ENCODE measurements around the gene SHISA5.

The SHISA5 gene

DNA sequence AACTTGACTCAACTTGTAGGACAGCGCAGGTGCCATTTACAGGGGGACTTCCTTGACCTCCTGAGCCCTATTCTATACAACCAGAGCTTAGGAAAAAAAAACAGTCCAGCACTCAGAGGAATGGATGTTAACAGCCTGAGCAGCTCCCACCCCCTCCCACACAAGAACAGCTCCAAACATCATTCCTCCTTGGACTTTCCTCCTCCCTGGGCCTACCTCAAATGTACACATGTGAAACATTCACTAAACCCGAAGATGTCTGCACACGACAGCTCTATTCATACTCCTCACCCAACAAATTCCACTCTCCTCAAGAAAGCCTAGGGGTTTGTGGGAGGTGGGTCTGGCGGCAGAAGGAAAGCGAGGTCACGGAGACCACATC lies 57.9 kb downstream of the SHISA5 start:
- in situ Hi-C loops (cut with HindIII; ENCODE audit: low sequenced_read_pairs), result no loop called here

GRCh38 chr3:48445277-48445882 lies 58.6 kb downstream of the SHISA5 start:
- in situ Hi-C loops (cut with HindIII; ENCODE audit: low sequenced_read_pairs), result no loop called here
- no peak overlapping the region for H3K4me3 ChIP-seq (ENCODE audit: low read depth, low read length)
- TF ChIP-seq CTCF (IDR thresholded peaks at IDR 0.05; ENCODE audit: low read depth, low read length), result no peak
- no peak for DNase-seq (ENCODE audit: low read depth, low spot score)

More for the DNA sequence above, 57.9 kb downstream of the SHISA5 start:
- DNase-seq (ENCODE audit: low read depth, low spot score), result no peak
- TF ChIP-seq CTCF (IDR thresholded peaks at IDR 0.05; ENCODE audit: low read depth, low read length), result no peak
- H3K4me3 ChIP-seq (ENCODE audit: low read depth, low read length), result peak overlapping the region; percentile 75

DNA sequence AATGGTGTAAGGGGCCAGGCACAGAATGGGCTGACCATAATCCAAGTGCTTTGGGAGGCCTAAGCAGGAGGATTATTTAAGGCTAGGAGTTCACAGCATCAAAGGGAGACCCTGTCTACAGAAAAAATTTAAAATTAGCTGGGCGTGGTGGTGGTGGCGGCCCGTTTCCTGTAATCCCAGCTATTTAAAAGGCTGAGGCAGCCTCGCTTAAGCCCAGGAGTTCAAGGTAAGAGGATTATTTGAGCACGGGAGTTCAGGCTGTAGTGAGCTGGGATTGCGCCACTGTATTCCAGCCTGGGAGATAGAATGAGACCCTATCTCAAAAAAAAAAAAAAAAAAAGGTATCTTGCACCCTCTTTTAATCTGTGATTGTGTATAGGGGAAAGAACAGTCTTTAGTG lies 62.0 kb downstream of the SHISA5 start:
- H3K4me3 ChIP-seq (ENCODE audit: low read depth, low read length), result no peak overlapping the region
- DNase-seq (ENCODE audit: low read depth, low spot score), result no peak
- TF ChIP-seq CTCF (IDR thresholded peaks at IDR 0.05; ENCODE audit: low read depth, low read length), result no peak
- in situ Hi-C loops (cut with HindIII; ENCODE audit: low sequenced_read_pairs), result no loop called here

DNA sequence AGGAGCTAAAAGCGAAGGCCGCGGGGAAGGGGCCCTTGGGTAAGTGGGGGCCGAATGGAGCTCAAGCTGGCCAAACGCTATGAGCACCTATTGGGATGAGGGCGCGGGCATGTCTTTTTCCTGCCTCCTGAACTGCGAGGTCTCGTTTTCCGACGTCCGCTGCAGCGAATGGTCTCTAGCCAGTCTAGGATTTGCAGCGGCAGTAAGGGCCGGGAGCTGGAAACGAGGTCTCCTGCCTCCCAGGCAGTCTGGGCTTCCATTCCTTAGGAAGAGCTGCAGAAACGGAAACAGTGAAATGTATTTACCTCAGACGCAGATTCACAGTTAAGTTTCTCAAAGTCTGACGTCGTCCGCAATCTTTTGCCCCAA lies 63.4 kb downstream of the SHISA5 start:
- no peak for TF ChIP-seq CTCF (IDR thresholded peaks at IDR 0.05; ENCODE audit: low read depth, low read length)
- no peak for DNase-seq (ENCODE audit: low read depth, low spot score)
- in situ Hi-C loops (cut with HindIII; ENCODE audit: low sequenced_read_pairs), result no loop called here
- H3K4me3 ChIP-seq (ENCODE audit: low read depth, low read length), result peak overlapping the region; percentile 94

DNA sequence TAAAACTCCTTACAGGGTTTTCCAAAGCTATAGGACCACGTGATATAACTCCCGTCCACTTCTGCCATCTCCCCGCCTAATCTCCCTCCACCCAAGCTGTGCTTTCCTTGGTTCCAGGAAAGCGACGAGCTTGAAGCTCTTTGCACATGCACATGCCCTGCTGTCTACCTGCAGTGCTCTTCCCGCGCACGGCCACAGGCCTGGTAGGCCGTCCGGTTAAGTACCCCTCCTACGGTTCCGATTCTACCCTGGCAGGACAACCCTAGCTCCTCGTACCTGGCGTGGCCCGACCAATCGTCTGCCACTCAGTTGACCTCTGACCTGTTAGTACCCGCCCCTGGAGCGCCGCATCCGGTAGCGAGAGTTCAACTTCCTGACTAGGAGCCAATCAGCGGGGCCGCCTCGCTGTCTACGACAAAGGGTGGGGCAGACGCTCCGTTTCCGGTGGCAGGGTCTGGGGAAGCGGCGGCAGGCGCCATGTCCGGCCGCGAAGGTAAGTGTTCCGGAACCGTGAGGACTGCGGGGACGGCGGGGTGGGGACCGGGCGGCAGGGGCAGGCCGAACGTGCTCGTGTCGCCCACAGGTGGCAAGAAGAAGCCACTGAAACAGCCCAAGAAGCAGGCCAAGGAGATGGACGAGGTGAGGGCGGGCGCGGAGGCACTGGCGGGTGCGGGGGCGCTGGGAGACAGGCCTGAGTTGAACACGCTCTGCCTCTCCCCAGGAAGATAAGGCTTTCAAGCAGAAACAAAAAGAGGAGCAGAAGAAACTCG lies 64.0 kb downstream of the SHISA5 start, which contains the start of the genes CCDC51 and TMA7:
TSS of gene CCDC51 (minus strand) at position 300 of the 770 bp plus-strand sequence. CDS start 4,991 bp downstream, outside the sequence.
TSS of gene TMA7 (plus strand) at position 438 of the 770 bp plus-strand sequence. CDS start at position 478, 40 bp downstream.
- in situ Hi-C loops (cut with HindIII; ENCODE audit: low sequenced_read_pairs), result no loop called here
- TF ChIP-seq CTCF (IDR thresholded peaks at IDR 0.05; ENCODE audit: low read depth, low read length), result no peak
- peak; percentile 96 for DNase-seq (ENCODE audit: low read depth, low spot score)
- H3K4me3 ChIP-seq (ENCODE audit: low read depth, low read length), result peak within 1 kb of the TSS; percentile 94

GRCh38 chr3:48437812-48438211 lies 66.2 kb downstream of the SHISA5 start:
- no peak for DNase-seq (ENCODE audit: low read depth, low spot score)
- no peak overlapping the region for H3K4me3 ChIP-seq (ENCODE audit: low read depth, low read length)
- in situ Hi-C loops (cut with HindIII; ENCODE audit: low sequenced_read_pairs), result no loop called here
- TF ChIP-seq CTCF (IDR thresholded peaks at IDR 0.05; ENCODE audit: low read depth, low read length), result no peak
